K562 (cell line): ENCODE measurements around the gene PPT2. TPM values are rescaled to one million over a fixed set of nuclear protein-coding genes. Genes with fewer than 3 reads are reported as not detected.

Source experiments
- ARID2 ChIP-seq: fragments of 450-650 bp; IDR thresholded peaks from 2 replicates; pipeline ENCODE4 v1.6.1; 2017; ENCODE audit warnings: antibody characterized with exemption, mild to moderate bottlenecking
- CUX1 ChIP-seq: fragments of 200-800 bp; sonication (Bioruptor generic); IDR thresholded peaks from 2 replicates; pipeline ENCODE4 v1.6.1; 2016; ENCODE audit warnings: missing genetic modification characterization, missing compliant biosample characterization
- FOXP4 ChIP-seq: sonication (generic); formaldehyde crosslinking; IDR thresholded peaks from 2 replicates; pipeline ENCODE4 v1.8.0; 2022; ENCODE audit warnings: mild to moderate bottlenecking, missing genetic modification reagents, borderline replicate concordance
- LEF1 ChIP-seq: fragments of 450-650 bp; IDR thresholded peaks from 2 replicates; pipeline ENCODE4 v1.6.1; 2016; ENCODE audit warnings: mild to moderate bottlenecking
- NFATC3 ChIP-seq: fragments of 450-650 bp; IDR thresholded peaks from 2 replicates; pipeline ENCODE4 v1.6.1; 2017; ENCODE audit warnings: mild to moderate bottlenecking
- XRCC3 ChIP-seq: fragments of 450-650 bp; IDR thresholded peaks from 2 replicates; pipeline ENCODE4 v1.6.1; 2017; ENCODE audit warnings: mild to moderate bottlenecking, moderate library complexity
- ZEB2 ChIP-seq: fragments of 450-650 bp; IDR thresholded peaks from 2 replicates; pipeline ENCODE4 v1.6.1; 2016
- ZNF174 ChIP-seq: fragments of 250-450 bp; sonication (Bioruptor Pico); IDR thresholded peaks from 2 replicates; pipeline ENCODE4 v1.4.0; 2020; ENCODE audit warnings: mild to moderate bottlenecking
- ZNF311 ChIP-seq: fragments of 250-450 bp; sonication (Bioruptor Pico); IDR thresholded peaks from 2 replicates; pipeline ENCODE4 v1.4.0; 2020; ENCODE audit warnings: mild to moderate bottlenecking, moderate library complexity
- ZNF318 ChIP-seq, 2 experiments: fragments of 450-650 bp; IDR thresholded peaks; 2 replicates each; pipeline ENCODE4 v1.6.1; 2016; ENCODE audit warnings: mild to moderate bottlenecking in 2 of 2, borderline replicate concordance in 1 of 2, low read depth in 1 of 2, moderate library complexity in 1 of 2
- ZNF668 ChIP-seq: fragments of 250-450 bp; sonication (Bioruptor Pico); IDR thresholded peaks from 2 replicates; pipeline ENCODE4 v1.8.0; 2022; ENCODE audit warnings: mild to moderate bottlenecking, inconsistent platforms
- ZNF830 ChIP-seq: fragments of 250-450 bp; sonication (Bioruptor Pico); IDR thresholded peaks from 2 replicates; pipeline ENCODE4 v1.5.0; 2021; ENCODE audit warnings: mild to moderate bottlenecking
- polyA plus RNA-seq, 8 experiments: library from polyadenylated mRNA; depleted of rRNA in 4 of 8; stranded (reverse) in 5 of 8; unstranded in 3 of 8; fragments of >200 nt; fragmentation: Nextera tagmentation in 2 of 8; fragmentation: Illumina TruSeq in 1 of 8; extraction: Ambion mirVana in 2 of 8; extraction: Trizol in 1 of 8; gene quantifications; 2 replicates each; pipeline versions ENCODE4 v1.2.1 to v1.2.3, GENCODE V29; 2011 to 2014; ENCODE audit warnings: inconsistent platforms in 1 of 8, missing spikeins in 1 of 8
- total RNA-seq, 7 experiments: library from RNA; depleted of rRNA in 6 of 7; stranded (reverse); fragments of >200 nt in 6 of 7; fragmentation: Illumina TruSeq in 2 of 7; extraction: Trizol in 2 of 7; gene quantifications; 2 replicates each; pipeline versions ENCODE4 v1.2.1 to v1.2.3, GENCODE V29; 2011 to 2021; ENCODE audit warnings: low replicate concordance in 1 of 7

PPT2 gene
- total and polyA plus RNA-seq, 9 of the 15 experiments (the other 6 are each of a cell fraction or from before 2014, with no cell fraction given): 27.4 to 98.8 (median 69.9) TPM

- TF ChIP-seq ZNF318 (IDR thresholded peaks at IDR 0.05; ENCODE audit: borderline replicate concordance in 1 of 2, low read depth in 1 of 2) (no peak), ZNF668 (CRISPR knock-in tag) (no peak), XRCC3 (no peak), ZNF311 (CRISPR knock-in tag) (no peak), NFATC3 (no peak), ZNF830 (CRISPR knock-in tag) (no peak), ZNF174 (CRISPR knock-in tag) (no peak), FOXP4 (no peak), CUX1 (CRISPR knock-in tag) (no peak), LEF1 (no peak), ZEB2 (no peak), ARID2 (no peak)
These were observed 44.4 kb downstream of the PPT2 start (continued) for GRCh38 chr6:32198345-32198696.
